SK-N-MC (cell line): ENCODE measurements around the gene SLCO3A1.

Source experiments
- DNase-seq: peaks from one replicate; pipeline ENCODE4 v3.0.0-alpha.2; 2011; ENCODE audit warnings: low read depth, low spot score
- H3K27ac ChIP-seq: fragments of 200-600 bp; sonication (generic); 2 replicates; pipeline ENCODE4 v1.5.1; 2016; ENCODE audit warnings: mixed run types
- H3K36me3 ChIP-seq: fragments of 200-600 bp; sonication (generic); 2 replicates; pipeline ENCODE4 v1.6.1; 2017; ENCODE audit warnings: antibody characterized with exemption, low read length, mixed read lengths; ENCODE audit not compliant: insufficient read depth
- H3K4me3 ChIP-seq: fragments of 200-600 bp; sonication (generic); 2 replicates; pipeline ENCODE4 v1.5.1; 2016
- H3K9ac ChIP-seq: fragments of 200-600 bp; sonication (generic); 2 replicates; pipeline ENCODE4 v1.8.0; 2017; ENCODE audit warnings: mixed run types, mixed read lengths; ENCODE audit not compliant: insufficient read length
- H3K9me3 ChIP-seq: fragments of 200-600 bp; sonication (generic); 2 replicates; pipeline ENCODE4 v1.6.1; 2017; ENCODE audit warnings: low read depth, mild to moderate bottlenecking, antibody characterized with exemption, low read length, moderate library complexity, mixed read lengths
- EZH2 ChIP-seq: fragments of 200-600 bp; sonication (generic); IDR thresholded peaks from one replicate; pipeline ENCODE4 v1.6.1; 2017; ENCODE audit warnings: antibody characterized with exemption
- FOXP2 ChIP-seq: optimal IDR thresholded peaks from 2 replicates; pipeline ENCODE3; 2011; ENCODE audit warnings: mild to moderate bottlenecking, moderate library complexity; ENCODE audit not compliant: insufficient read depth; ENCODE audit errors: extremely low read length, control extremely low read depth
- POLR2AphosphoS5 ChIP-seq: IDR thresholded peaks from 2 replicates; pipeline ENCODE4 v1.6.1; 2012; ENCODE audit warnings: mild to moderate bottlenecking, low read depth, low read length, borderline replicate concordance

Gene SLCO3A1

GRCh38 chr15:92122259-92122658 is 268.8 kb downstream of the SLCO3A1 start:
- no peaks in the 10 kb centered on the region for H3K9me3 ChIP-seq
- no peak overlapping the region for H3K9ac ChIP-seq
- no peaks in the 10 kb centered on the region for H3K36me3 ChIP-seq
- no peak overlapping the region for H3K4me3 ChIP-seq
- no peak overlapping the region for H3K27ac ChIP-seq
- no peak for DNase-seq
- TF ChIP-seq EZH2 (no peak), POLR2AphosphoS5 (no peak), FOXP2 (no peak)

DNA sequence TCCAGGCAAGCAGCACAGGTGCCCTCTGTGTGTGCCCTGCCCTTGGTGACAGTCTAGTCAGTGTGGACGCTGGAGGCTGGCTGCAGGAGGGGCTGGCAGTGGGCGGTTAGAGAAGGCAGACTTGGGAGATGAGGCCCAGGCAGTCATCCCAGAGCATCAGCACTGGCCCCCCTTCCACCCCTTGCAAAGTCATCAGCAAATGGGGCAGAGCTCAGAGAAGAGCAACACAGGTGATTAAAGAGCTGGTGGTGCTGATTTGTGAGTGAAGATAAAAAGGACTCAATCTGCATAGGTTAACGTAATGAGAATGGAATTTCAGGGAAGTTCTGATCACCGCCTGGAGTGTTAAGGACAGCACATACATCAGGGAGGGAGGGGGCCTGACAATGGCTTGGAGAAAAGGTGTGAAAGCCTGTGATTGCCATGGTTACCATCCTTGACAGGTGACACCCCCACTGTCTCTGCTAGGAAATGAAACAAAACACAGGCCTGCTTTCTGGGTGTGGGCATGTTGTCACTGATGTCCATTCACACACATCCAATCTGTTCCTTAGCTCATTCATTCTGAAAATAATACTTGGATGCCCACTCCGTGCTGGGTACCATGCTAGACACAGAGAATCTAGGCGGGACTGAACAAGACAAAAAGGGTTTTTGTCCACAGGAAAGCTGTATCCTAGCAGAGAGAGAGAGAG is 270.6 kb downstream of the SLCO3A1 start:
- Histone ChIP-seq H3K9me3 (no peaks in the 10 kb centered on the region), H3K4me3 (no peak overlapping the region), H3K27ac (no peak overlapping the region), H3K9ac (no peak overlapping the region), H3K36me3 (no peaks in the 10 kb centered on the region)
- DNase-seq: no peak
- no peak for TF ChIP-seq FOXP2
- no peak for TF ChIP-seq EZH2
- no peak for TF ChIP-seq POLR2AphosphoS5

DNA sequence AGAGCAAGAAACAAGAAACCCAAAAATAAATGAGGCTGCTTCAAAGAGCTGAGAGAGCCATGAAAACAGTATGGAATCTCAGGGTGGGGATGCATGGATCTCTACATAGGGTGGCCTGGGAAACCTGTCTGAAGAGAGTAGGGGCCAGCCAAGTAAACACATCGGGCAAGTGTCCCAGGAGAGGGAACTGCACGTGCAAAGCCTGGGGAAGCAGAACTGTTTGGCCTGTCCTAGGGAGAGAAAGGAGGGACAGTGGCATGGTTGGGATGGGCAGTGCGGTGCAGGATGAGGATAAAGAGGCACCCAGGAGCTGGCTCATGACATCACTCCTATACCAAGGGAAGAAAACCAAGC is 271.1 kb downstream of the SLCO3A1 start:
- H3K9ac ChIP-seq: no peak overlapping the region
- H3K9me3 ChIP-seq: no peaks in the 10 kb centered on the region
- no peak overlapping the region for H3K4me3 ChIP-seq
- H3K27ac ChIP-seq: no peak overlapping the region
- TF ChIP-seq FOXP2: no peak
- no peak for TF ChIP-seq EZH2
- TF ChIP-seq POLR2AphosphoS5: no peak
- no peaks in the 10 kb centered on the region for H3K36me3 ChIP-seq
- no peak for DNase-seq

DNA sequence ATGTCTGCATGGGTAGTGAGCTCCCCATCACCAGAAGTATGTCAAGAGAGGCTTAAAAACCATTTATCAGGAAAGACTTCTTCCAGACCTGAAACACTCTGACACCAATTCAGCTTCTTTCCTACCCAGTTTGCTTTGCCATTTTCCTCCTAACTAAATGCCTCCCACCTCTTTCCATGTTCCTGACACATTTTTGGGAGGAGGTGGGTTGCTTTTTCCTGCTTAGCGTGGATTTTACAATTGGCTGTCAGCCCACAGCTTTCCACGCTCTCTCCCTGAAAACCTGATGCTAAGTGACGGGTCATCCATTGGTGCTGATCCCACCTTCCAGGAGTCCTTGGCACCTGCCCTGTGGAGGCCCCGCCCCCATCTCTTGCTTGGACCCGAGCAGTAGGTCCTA is 275.3 kb downstream of the SLCO3A1 start:
- Histone ChIP-seq H3K9me3 (no peaks in the 10 kb centered on the region), H3K9ac (no peak overlapping the region)
- no peak for TF ChIP-seq FOXP2

DNA sequence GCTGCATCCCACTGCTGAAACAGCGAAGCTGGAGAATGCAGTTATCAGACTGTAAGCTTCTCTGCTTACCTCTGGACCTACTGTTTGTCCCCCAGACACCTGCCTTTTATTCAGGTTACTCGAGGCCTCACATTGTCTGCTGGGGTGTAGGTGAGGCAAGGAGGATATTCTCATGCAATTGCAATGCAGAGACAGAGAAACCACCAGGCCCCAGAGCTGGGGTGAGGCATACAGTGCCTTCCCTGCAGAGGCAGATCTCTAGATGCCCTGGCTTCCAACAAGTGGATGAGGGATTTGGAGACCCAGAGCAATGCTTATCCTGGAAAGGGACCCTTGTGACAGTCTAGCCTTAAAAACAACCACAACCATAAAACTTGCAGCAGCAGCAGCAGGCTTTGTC is 276.7 kb downstream of the SLCO3A1 start:
- Histone ChIP-seq H3K36me3 (no peaks in the 10 kb centered on the region), H3K4me3 (no peak overlapping the region), H3K9me3 (no peaks in the 10 kb centered on the region), H3K9ac (no peak overlapping the region), H3K27ac (no peak overlapping the region)
- TF ChIP-seq EZH2 (no peak), POLR2AphosphoS5 (no peak), FOXP2 (no peak)
- no peak for DNase-seq

More for the DNA sequence above, 275.3 kb downstream of the SLCO3A1 start:
- Histone ChIP-seq H3K27ac (no peak overlapping the region), H3K4me3 (no peak overlapping the region), H3K36me3 (no peaks in the 10 kb centered on the region)
- DNase-seq: no peak

- Histone ChIP-seq H3K4me3 (no peak overlapping the region), H3K9me3 (no peaks in the 10 kb centered on the region), H3K27ac (no peak overlapping the region), H3K36me3 (no peaks in the 10 kb centered on the region), H3K9ac (no peak overlapping the region)
- no peak for TF ChIP-seq FOXP2
- no peak for TF ChIP-seq EZH2
- no peak for TF ChIP-seq POLR2AphosphoS5
- no peak for DNase-seq
Observed at GRCh38 chr15:92130906-92131305, 277.4 kb downstream of the SLCO3A1 start.

DNA sequence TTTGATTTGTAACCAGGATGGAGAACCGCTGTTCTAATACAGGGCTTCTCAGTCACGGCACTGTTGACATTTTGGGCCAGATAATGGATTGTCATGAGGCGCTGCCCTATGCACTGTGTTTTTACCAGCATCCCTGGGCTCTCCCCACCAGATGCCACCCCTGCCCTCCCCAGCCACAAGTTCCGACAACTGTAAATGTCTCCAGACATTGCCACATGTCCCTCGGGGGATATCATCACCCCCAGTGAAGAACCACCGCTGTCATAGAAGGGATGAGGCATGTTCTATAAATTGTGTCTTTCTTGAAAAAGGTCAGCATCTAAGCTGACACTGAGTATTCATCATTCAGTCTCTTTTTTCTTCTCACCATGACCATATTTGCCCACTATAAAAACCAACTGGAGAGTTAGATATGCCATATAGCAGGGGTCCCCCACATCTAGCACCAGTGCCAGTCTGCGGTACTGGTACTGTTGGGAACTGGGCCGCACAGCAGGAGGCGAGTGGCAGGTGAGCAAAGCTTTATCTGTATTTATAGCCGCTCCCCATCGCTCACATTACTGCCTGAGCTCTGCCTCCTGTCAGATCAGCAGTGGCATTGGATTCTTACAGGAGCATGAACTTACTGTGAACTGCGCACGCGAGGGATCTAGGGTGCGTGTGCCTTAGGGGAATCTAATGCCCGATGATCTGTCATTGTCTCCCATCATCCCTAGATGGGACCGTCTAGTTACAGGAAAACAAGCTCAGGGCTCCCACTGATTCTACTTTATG is 279.7 kb downstream of the SLCO3A1 start:
- Histone ChIP-seq H3K9ac (no peak overlapping the region), H3K4me3 (no peak overlapping the region), H3K9me3 (no peaks in the 10 kb centered on the region), H3K36me3 (no peaks in the 10 kb centered on the region), H3K27ac (no peak overlapping the region)
- TF ChIP-seq POLR2AphosphoS5 (no peak), EZH2 (no peak), FOXP2 (no peak)
- no peak for DNase-seq

DNA sequence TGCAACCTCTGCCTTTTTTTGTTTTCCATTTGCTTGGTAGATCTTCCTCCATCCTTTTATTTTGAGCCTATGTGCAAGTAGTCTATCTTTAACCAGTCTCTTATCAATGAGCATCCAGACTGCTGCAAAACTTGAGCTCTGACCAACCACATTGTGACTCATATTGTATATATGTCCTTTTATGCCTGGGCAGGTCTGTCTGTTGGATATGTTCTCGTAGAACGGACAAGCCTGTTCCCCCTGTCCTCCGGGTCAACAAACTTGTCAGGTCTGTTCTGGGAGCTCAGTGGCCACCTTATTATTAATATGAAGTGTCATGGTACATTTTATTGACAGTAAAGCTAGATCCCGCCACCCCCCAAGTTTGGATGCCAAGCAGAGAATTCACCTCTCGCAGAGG is 287.3 kb downstream of the SLCO3A1 start:
- Histone ChIP-seq H3K4me3 (no peak overlapping the region), H3K27ac (no peak overlapping the region), H3K9ac (no peak overlapping the region), H3K36me3 (no peaks in the 10 kb centered on the region), H3K9me3 (no peaks in the 10 kb centered on the region)
- no peak for DNase-seq
- no peak for TF ChIP-seq EZH2
- no peak for TF ChIP-seq POLR2AphosphoS5
- TF ChIP-seq FOXP2: no peak

DNA sequence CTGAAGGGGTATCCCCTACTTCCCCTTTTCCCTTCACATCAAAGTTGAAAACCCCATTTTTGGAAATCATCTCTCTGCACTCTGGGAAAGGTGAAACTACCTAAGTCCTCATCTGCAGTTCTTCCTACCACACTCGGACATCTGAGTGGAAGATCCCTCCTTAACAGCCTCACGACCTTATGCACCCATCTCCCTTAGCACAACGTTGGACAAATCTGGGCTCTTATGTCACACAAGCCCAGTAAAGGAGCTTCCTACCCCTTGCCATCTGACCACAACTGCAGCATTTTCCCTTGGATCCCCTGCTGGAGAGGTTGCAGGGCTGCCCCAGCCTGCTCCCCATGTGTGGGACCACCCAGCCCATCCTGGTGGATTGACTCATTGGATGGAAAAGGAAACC is 288.1 kb downstream of the SLCO3A1 start:
- Histone ChIP-seq H3K27ac (no peak overlapping the region), H3K9ac (no peak overlapping the region), H3K4me3 (no peak overlapping the region), H3K9me3 (no peaks in the 10 kb centered on the region), H3K36me3 (no peaks in the 10 kb centered on the region)
- no peak for TF ChIP-seq FOXP2
- TF ChIP-seq POLR2AphosphoS5: no peak
- TF ChIP-seq EZH2: no peak
- DNase-seq: no peak
